K562 (cell line): ENCODE data around the gene ZNRF3. TPM values are rescaled to one million over a fixed set of nuclear protein-coding genes. Genes with fewer than 3 reads are reported as not detected.

ENCODE experiments used
- ATAC-seq: fragments of 200-7000 bp; cut with Tn5 transposase; 3 replicates; pipeline ENCODE4 v1.9.1; 2020; ENCODE audit warnings: moderate library complexity
- BruUV-seq: library from RNA; stranded (reverse); fragments of 400-500 nt; replicated peaks from 2 replicates; lab custom pipeline; 2021; lab: Mats Ljungman, UMichigan
- CTCF ChIA-PET: fragments of 300-600 bp; formaldehyde crosslinking; extraction: SDS; loops from one replicate; lab custom pipeline; 2021; ENCODE audit warnings: low intra/inter-chr PET ratio; lab: Yijun Ruan, JAX
- POLR2A ChIA-PET: fragments of 300-600, 350-650 bp; sonication (Branson Sonifier 250); formaldehyde crosslinking; extraction: SDS; loops from one replicate; lab custom pipeline; 2021; ENCODE audit warnings: antibody characterized with exemption, inconsistent platforms; lab: Yijun Ruan, JAX
- DNase-seq, 4 experiments: peaks; one replicate each; pipeline versions ENCODE4 v3.0.0 to v3.0.0-alpha.2; 2011 to 2018; ENCODE audit warnings: low spot score in 3 of 4, mixed read lengths in 3 of 4; ENCODE audit errors: extremely low read depth in 1 of 4
- FAIRE-seq: peaks from 2 replicates; lab custom pipeline; 2011; peaks lifted over from hg19 to GRCh38; lab: Jason Lieb, UNC
- H2AFZ ChIP-seq: 2 replicates; pipeline ENCODE4 v1.6.0; 2011; ENCODE audit warnings: low read depth, low read length, control low read depth, inconsistent platforms
- H3K27ac ChIP-seq: fragments of 200-600 bp; 3 replicates; pipeline ENCODE4 v1.8.0; 2011; ENCODE audit warnings: low read depth, mild to moderate bottlenecking, control low read depth, inconsistent platforms, low read length, moderate library complexity, mixed read lengths; ENCODE audit errors: extremely low read depth
- H3K27me3 ChIP-seq, 2 experiments: fragments of 300-600 bp in 1 of 2; 2 replicates in 1 of 2; 3 replicates in 1 of 2; pipeline versions ENCODE4 v1.6.0 to v1.8.0; 2011; ENCODE audit warnings: inconsistent platforms in 2 of 2, low read length in 2 of 2, mild to moderate bottlenecking in 1 of 2, mixed read lengths in 1 of 2, moderate library complexity in 1 of 2; ENCODE audit not compliant: control insufficient read depth in 2 of 2, insufficient read depth in 2 of 2
- H3K36me3 ChIP-seq: fragments of 300-600 bp; 3 replicates; pipeline ENCODE4 v1.8.0; 2011; ENCODE audit warnings: mild to moderate bottlenecking, low read length, inconsistent platforms; ENCODE audit not compliant: control insufficient read depth, insufficient read depth
- H3K4me1 ChIP-seq, 2 experiments: fragments of 200-600 bp in 1 of 2; replicated peaks in 1 of 2; 2 replicates in 1 of 2; 3 replicates in 1 of 2; pipeline versions ENCODE4 v1.5.1 to v1.8.0; 2011; ENCODE audit warnings: inconsistent platforms in 2 of 2, low read length in 2 of 2, mild to moderate bottlenecking in 1 of 2, mixed read lengths in 1 of 2, moderate library complexity in 1 of 2; ENCODE audit not compliant: control insufficient read depth in 2 of 2, insufficient read depth in 2 of 2
- H3K4me2 ChIP-seq: 2 replicates; pipeline ENCODE4 v1.6.1; 2011; ENCODE audit warnings: low read length, control low read depth, inconsistent platforms, mixed read lengths; ENCODE audit not compliant: insufficient read depth
- H3K4me3 ChIP-seq: fragments of 200-600 bp; sonication (generic), shearing (Covaris generic); 2 replicates; pipeline ENCODE4 v1.5.1; 2016; ENCODE audit warnings: control low read depth, inconsistent platforms
- H3K79me2 ChIP-seq: fragments of 200-600 bp; 3 replicates; pipeline ENCODE4 v1.8.0; 2011; ENCODE audit warnings: low read length, inconsistent platforms; ENCODE audit not compliant: control insufficient read depth, insufficient read depth
- H3K9ac ChIP-seq, 2 experiments: 2 replicates each; pipeline versions ENCODE4 v1.6.0 to v1.6.1; 2011; ENCODE audit warnings: low read depth in 2 of 2, low read length in 2 of 2, control low read depth in 1 of 2, inconsistent platforms in 1 of 2, mild to moderate bottlenecking in 1 of 2, mixed read lengths in 1 of 2; ENCODE audit not compliant: insufficient read depth in 1 of 2
- H3K9me1 ChIP-seq: one replicate; pipeline ENCODE4 v1.6.0; 2011; ENCODE audit warnings: inconsistent platforms, mild to moderate bottlenecking, low read length, moderate library complexity; ENCODE audit not compliant: control insufficient read depth, insufficient read depth
- H3K9me3 ChIP-seq: replicated peaks from 2 replicates; pipeline ENCODE4 v1.5.1; 2011; ENCODE audit warnings: low read depth, low read length, inconsistent platforms; ENCODE audit not compliant: control insufficient read depth, insufficient read depth
- H4K20me1 ChIP-seq: replicated peaks from 2 replicates; pipeline ENCODE4 v1.6.1; 2011; ENCODE audit warnings: low read length, inconsistent platforms, mixed read lengths; ENCODE audit not compliant: control insufficient read depth, insufficient read depth
- ATF1 ChIP-seq, 2 experiments: fragments of 450-650 bp in 1 of 2; IDR thresholded peaks; 2 replicates each; pipeline ENCODE4 v1.6.1; 2016; ENCODE audit warnings: missing compliant biosample characterization in 1 of 2, missing genetic modification characterization in 1 of 2
- CBFA2T2 ChIP-seq: fragments of 450-650 bp; conservative IDR thresholded peaks from 2 replicates; pipeline ENCODE4 v1.6.1; 2017; ENCODE audit warnings: mild to moderate bottlenecking
- CEBPG ChIP-seq, 3 experiments: fragments of 200-800 bp in 1 of 3; sonication (Bioruptor generic) in 1 of 3; sonication (generic) in 1 of 3; formaldehyde crosslinking in 1 of 3; IDR thresholded peaks in 2 of 3; conservative IDR thresholded peaks in 1 of 3; 2 replicates each; pipeline versions ENCODE4 v1.6.1 to v1.8.0; 2016 to 2022; ENCODE audit warnings: missing compliant biosample characterization in 2 of 3, missing genetic modification characterization in 2 of 3, mild to moderate bottlenecking in 1 of 3, missing genetic modification reagents in 1 of 3
- CREM ChIP-seq: IDR thresholded peaks from 2 replicates; pipeline ENCODE4 v1.6.1; 2014; ENCODE audit warnings: antibody characterized with exemption, low read depth
- KAT2B ChIP-seq: IDR thresholded peaks from one replicate; pipeline ENCODE4 v1.6.1; 2012; ENCODE audit warnings: low read depth, mild to moderate bottlenecking, control low read depth, inconsistent platforms, low read length, moderate library complexity
- PKNOX1 ChIP-seq: fragments of 450-650 bp; IDR thresholded peaks from 2 replicates; pipeline ENCODE4 v1.6.1; 2016
- RNF219 ChIP-seq: fragments of 250-450 bp; sonication (Bioruptor Pico); IDR thresholded peaks from 2 replicates; pipeline ENCODE4 v1.5.0; 2022; ENCODE audit warnings: mild to moderate bottlenecking
- TOE1 ChIP-seq, 2 experiments: fragments of 450-650 bp in 1 of 2; sonication (generic) in 1 of 2; formaldehyde crosslinking in 1 of 2; IDR thresholded peaks; 2 replicates each; pipeline versions ENCODE4 v1.7.1 to v1.8.0; 2016 to 2022; ENCODE audit warnings: borderline replicate concordance in 2 of 2, mild to moderate bottlenecking in 2 of 2, antibody characterized with exemption in 1 of 2, inconsistent platforms in 1 of 2, low read depth in 1 of 2, missing genetic modification reagents in 1 of 2, moderate library complexity in 1 of 2
- ZBTB5 ChIP-seq: fragments of 450-650 bp; IDR thresholded peaks from 2 replicates; pipeline ENCODE4 v1.6.1; 2017; ENCODE audit warnings: antibody characterized with exemption
- ZNF232 ChIP-seq: sonication (generic); formaldehyde crosslinking; IDR thresholded peaks from 2 replicates; pipeline ENCODE4 v1.8.0; 2022; ENCODE audit warnings: mild to moderate bottlenecking, missing genetic modification reagents
- ZNF239 ChIP-seq: fragments of 250-450 bp; sonication (Bioruptor Pico); IDR thresholded peaks from 2 replicates; pipeline ENCODE4 v1.4.0; 2020; ENCODE audit warnings: mild to moderate bottlenecking
- ZNF518B ChIP-seq: fragments of 250-450 bp; sonication (Bioruptor Pico); IDR thresholded peaks from 2 replicates; pipeline ENCODE4 v1.5.0; 2021; ENCODE audit warnings: mild to moderate bottlenecking, moderate library complexity
- WGBS: fragments of 100-300 bp; shearing (Covaris generic); methylation state at CpG from one replicate; pipeline ENCODE4 v1.1.6; 2016; ENCODE audit warnings: low coverage, mixed read lengths; ENCODE audit not compliant: insufficient coverage; ENCODE audit errors: missing lambda C conversion rate; 5-methylcytosine and 5-hydroxymethylcytosine counted together
- in situ Hi-C: fragments of 300-500 bp; cut with MboI; formaldehyde crosslinking; loops from 4 replicates; pipeline ENCODE4 v1.15.0; 2018; ENCODE audit warnings: inconsistent platforms, mixed read lengths
- intact Hi-C: fragments of 100-400 bp; cut with micrococcal nuclease; formaldehyde crosslinking; loops from 2 replicates; pipeline ENCODE4 v1.14.2; 2022
- polyA plus RNA-seq, 8 experiments: library from polyadenylated mRNA; depleted of rRNA in 4 of 8; stranded (reverse) in 5 of 8; unstranded in 3 of 8; fragments of >200 nt; fragmentation: Nextera tagmentation in 2 of 8; fragmentation: Illumina TruSeq in 1 of 8; extraction: Ambion mirVana in 2 of 8; extraction: Trizol in 1 of 8; gene quantifications; 2 replicates each; pipeline versions ENCODE4 v1.2.1 to v1.2.3, GENCODE V29; 2011 to 2014; ENCODE audit warnings: inconsistent platforms in 1 of 8, missing spikeins in 1 of 8
- total RNA-seq, 7 experiments: library from RNA; depleted of rRNA in 6 of 7; stranded (reverse); fragments of >200 nt in 6 of 7; fragmentation: Illumina TruSeq in 2 of 7; extraction: Trizol in 2 of 7; gene quantifications; 2 replicates each; pipeline versions ENCODE4 v1.2.1 to v1.2.3, GENCODE V29; 2011 to 2021; ENCODE audit warnings: low replicate concordance in 1 of 7

The ZNRF3 gene
- total and polyA plus RNA-seq, 9 of the 15 experiments (the other 6 are each of a cell fraction or from before 2014, with no cell fraction given) = 0.41 to 5.9 (median 1.7) TPM

GRCh38 chr22:29061773-29062172, 178.4 kb downstream of the ZNRF3 start, which contains the start of gene C22orf31:
TSS of gene C22orf31 (minus strand) at chr22:29061831. CDS start at chr22:29061792, 39 bp downstream.
- H3K4me2 ChIP-seq = no peak within 1 kb of the TSS
- 6% methylated on average over 2 of the region's 2 CpGs for WGBS
- H3K9me3 ChIP-seq = no peaks in the 10 kb centered on the region
- H3K79me2 ChIP-seq = no peaks in the 10 kb centered on the region
- no peak within 1 kb of the TSS for H3K9ac ChIP-seq
- H2AFZ ChIP-seq = no peak within 1 kb of the TSS
- peaks cover 4 to 7% of the 10 kb centered on the region in 2 experiments; a peak in 3 of 5 replicates for H3K4me1 ChIP-seq
- BruUV-seq = no TSS peak
- H4K20me1 ChIP-seq = no peaks in the 10 kb centered on the region
- ChIA-PET POLR2A (no interaction called here), CTCF (interaction anchor here (0.6 kb wide), 1 partner anchor 16 kb away, joined by 3 read pairs; no protein-coding TSS in a partner anchor)
- intact Hi-C loops = loop anchor here (10.0 kb wide), 1 partner anchor 93 kb away; no protein-coding TSS in a partner anchor
- no peaks in the 10 kb centered on the region; a peak in 1 of 5 replicates for H3K27me3 ChIP-seq
- no peak within 1 kb of the TSS for H3K4me3 ChIP-seq
- in situ Hi-C loops = no loop called here
- H3K36me3 ChIP-seq = no peaks in the 10 kb centered on the region
- no peaks in the 10 kb centered on the region for H3K9me1 ChIP-seq
- ATAC-seq (no peak), DNase-seq (no peak), FAIRE-seq (no peak)
- H3K27ac ChIP-seq = no peak within 1 kb of the TSS
- TF ChIP-seq CBFA2T2 = no peak
- TF ChIP-seq ZNF239 (CRISPR knock-in tag) = no peak
- TF ChIP-seq ZBTB5 = no peak
- TF ChIP-seq TOE1 (IDR thresholded peaks at IDR 0.05; ENCODE audit: borderline replicate concordance) = no peak
- no peak for TF ChIP-seq TOE1 (CRISPR knock-in tag; IDR thresholded peaks at IDR 0.05; ENCODE audit: borderline replicate concordance, low read depth)
- no peak for TF ChIP-seq ATF1 (CRISPR knock-in tag; IDR thresholded peaks at IDR 0.05)
- peak; percentile 50; the same call in 1 of the 2 replicates for TF ChIP-seq ATF1 (tag; IDR thresholded peaks at IDR 0.05)
- no peak for TF ChIP-seq KAT2B
- TF ChIP-seq CREM = 0 out of 2 replicates have a peak, but pooled peaks have one; percentile 39
- TF ChIP-seq RNF219 = no peak
- TF ChIP-seq CEBPG (CRISPR knock-in tag; IDR thresholded peaks at IDR 0.05) = no peak
- peak in 1 of 2 experiments; percentile 75; a peak in 2 of 4 replicates for TF ChIP-seq CEBPG (tag; conservative IDR thresholded peaks at IDR 0.05 in 1 of 2, IDR thresholded peaks at IDR 0.05 in 1 of 2)
- TF ChIP-seq PKNOX1 = no peak
- no peak for TF ChIP-seq ZNF518B (CRISPR knock-in tag)
- no peak for TF ChIP-seq ZNF232
